Endothelial cell of umbilical vein (primary cell): ENCODE results near the gene SLAMF1.

Experiments used
- POLR2A ChIP-seq: IDR thresholded peaks from 2 replicates; pipeline ENCODE4 v1.6.1; 2012; ENCODE audit warnings: low read depth, mild to moderate bottlenecking, control low read depth, low read length
- TF ChIP-seq, protein P1 (sequence below), 2 donors: IDR thresholded peaks; 1 replicate in 1 of 2; 2 replicates in 1 of 2; pipeline ENCODE4 v1.5.1; 2011; ENCODE audit warnings: low read length in 2 of 2, mild to moderate bottlenecking in 2 of 2, moderate library complexity in 2 of 2, control low read depth in 1 of 2, inconsistent platforms in 1 of 2, low read depth in 1 of 2; ENCODE audit not compliant: insufficient read depth in 1 of 2; ENCODE audit errors: extremely low read depth in 1 of 2

DNA sequence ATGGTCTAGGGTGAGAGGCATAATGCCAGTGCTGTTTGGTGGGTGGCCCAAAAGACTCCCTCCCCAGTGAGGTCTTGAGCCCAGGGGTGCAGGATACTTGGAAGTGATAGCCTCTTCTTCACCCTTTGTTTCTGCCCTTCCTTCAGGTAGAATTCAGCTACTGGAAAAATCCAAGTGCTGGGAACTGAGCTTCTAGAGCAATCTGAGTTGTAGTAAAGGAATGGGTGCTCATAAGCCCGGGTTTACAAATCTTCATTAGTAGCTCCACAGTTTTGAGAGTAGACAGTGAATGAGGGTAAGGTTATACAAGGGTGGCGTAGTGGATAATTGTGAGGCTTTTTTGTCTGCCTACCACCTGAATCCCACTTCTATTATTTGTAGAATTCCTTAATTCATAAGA, 38.3 kb downstream of the SLAMF1 start:
- no peak for TF ChIP-seq POLR2A
- TF ChIP-seq, protein P1, sequence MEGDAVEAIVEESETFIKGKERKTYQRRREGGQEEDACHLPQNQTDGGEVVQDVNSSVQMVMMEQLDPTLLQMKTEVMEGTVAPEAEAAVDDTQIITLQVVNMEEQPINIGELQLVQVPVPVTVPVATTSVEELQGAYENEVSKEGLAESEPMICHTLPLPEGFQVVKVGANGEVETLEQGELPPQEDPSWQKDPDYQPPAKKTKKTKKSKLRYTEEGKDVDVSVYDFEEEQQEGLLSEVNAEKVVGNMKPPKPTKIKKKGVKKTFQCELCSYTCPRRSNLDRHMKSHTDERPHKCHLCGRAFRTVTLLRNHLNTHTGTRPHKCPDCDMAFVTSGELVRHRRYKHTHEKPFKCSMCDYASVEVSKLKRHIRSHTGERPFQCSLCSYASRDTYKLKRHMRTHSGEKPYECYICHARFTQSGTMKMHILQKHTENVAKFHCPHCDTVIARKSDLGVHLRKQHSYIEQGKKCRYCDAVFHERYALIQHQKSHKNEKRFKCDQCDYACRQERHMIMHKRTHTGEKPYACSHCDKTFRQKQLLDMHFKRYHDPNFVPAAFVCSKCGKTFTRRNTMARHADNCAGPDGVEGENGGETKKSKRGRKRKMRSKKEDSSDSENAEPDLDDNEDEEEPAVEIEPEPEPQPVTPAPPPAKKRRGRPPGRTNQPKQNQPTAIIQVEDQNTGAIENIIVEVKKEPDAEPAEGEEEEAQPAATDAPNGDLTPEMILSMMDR (IDR thresholded peaks at IDR 0.05; ENCODE audit: extremely low read depth in 1 of 2, insufficient read depth in 1 of 2, low read depth in 1 of 2, low read length in 2 of 2): no peak
